Vagina (tissue), 2 donors: Measurements from ENCODE around the gene MPND.

Experiments
- POLR2AphosphoS5 ChIP-seq, 2 donors: sonication (generic); formaldehyde crosslinking; IDR thresholded peaks; one replicate each; pipeline ENCODE4 v1.9.0; 2017; ENCODE audit warnings: antibody characterized with exemption in 2 of 2, mild to moderate bottlenecking in 2 of 2, low read depth in 1 of 2; ENCODE audit not compliant: insufficient read depth in 1 of 2
- TF ChIP-seq, protein P1 (sequence below), 3 experiments: fragments of 450-650 bp in 2 of 3; fragments of 200-600 bp in 1 of 3; sonication (generic) in 1 of 3; IDR thresholded peaks; one replicate each; pipeline ENCODE4 v1.5.1; 2017 to 2019; ENCODE audit warnings: antibody characterized with exemption in 3 of 3, mild to moderate bottlenecking in 2 of 3, moderate library complexity in 2 of 3

DNA sequence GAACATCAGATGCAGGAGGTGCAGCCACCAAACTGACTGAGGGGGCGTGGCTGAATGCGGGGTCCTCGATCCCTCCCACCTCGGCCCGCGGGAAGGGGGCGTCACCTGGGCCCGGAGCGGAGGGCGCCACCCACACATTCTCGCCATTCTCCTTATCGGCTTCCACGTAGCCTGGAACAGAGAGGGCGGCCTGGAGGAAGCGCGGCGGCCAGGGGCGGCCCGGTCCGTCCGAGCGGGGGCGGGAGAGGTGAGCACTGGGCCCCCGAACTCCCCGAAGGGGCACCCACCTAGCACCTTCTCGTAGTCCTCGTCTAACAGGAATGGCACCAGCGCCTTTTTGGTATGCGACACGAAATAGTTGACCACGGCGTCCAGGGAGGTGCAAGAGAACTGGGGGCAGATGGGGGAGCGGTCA, 16.5 kb upstream of the MPND start:
- TF ChIP-seq POLR2AphosphoS5 (IDR thresholded peaks at IDR 0.05; ENCODE audit: insufficient read depth in 1 of 2, low read depth in 1 of 2): no peak
- TF ChIP-seq, protein P1, sequence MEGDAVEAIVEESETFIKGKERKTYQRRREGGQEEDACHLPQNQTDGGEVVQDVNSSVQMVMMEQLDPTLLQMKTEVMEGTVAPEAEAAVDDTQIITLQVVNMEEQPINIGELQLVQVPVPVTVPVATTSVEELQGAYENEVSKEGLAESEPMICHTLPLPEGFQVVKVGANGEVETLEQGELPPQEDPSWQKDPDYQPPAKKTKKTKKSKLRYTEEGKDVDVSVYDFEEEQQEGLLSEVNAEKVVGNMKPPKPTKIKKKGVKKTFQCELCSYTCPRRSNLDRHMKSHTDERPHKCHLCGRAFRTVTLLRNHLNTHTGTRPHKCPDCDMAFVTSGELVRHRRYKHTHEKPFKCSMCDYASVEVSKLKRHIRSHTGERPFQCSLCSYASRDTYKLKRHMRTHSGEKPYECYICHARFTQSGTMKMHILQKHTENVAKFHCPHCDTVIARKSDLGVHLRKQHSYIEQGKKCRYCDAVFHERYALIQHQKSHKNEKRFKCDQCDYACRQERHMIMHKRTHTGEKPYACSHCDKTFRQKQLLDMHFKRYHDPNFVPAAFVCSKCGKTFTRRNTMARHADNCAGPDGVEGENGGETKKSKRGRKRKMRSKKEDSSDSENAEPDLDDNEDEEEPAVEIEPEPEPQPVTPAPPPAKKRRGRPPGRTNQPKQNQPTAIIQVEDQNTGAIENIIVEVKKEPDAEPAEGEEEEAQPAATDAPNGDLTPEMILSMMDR (IDR thresholded peaks at IDR 0.05): no peak
